IPS-NIHi7 (cell line): ENCODE measurements around the gene HIP1R.

Source experiments
- DNase-seq: peaks from one replicate; pipeline ENCODE4 v3.0.0; 2012; ENCODE audit warnings: mixed read lengths; ENCODE audit errors: extremely low spot score

Gene HIP1R

GRCh38 chr12:122847921-122848421, 12.7 kb downstream of the HIP1R start:
- no peak for DNase-seq

GRCh38 chr12:122848471-122849351, 13.5 kb downstream of the HIP1R start:
- DNase-seq: no peak

GRCh38 chr12:122849352-122850047, 14.2 kb downstream of the HIP1R start:
- no peak for DNase-seq

- no peak for DNase-seq
Measured at GRCh38 chr12:122850048-122850445, 14.8 kb downstream of the HIP1R start.

GRCh38 chr12:122850695-122851350, 15.6 kb downstream of the HIP1R start:
- no peak for DNase-seq

GRCh38 chr12:122851820-122852219, 16.6 kb downstream of the HIP1R start:
- DNase-seq: no peak

GRCh38 chr12:122852336-122853275, 17.3 kb downstream of the HIP1R start:
- DNase-seq: no peak

GRCh38 chr12:122853582-122854245, 18.5 kb downstream of the HIP1R start:
- DNase-seq: no peak

GRCh38 chr12:122854554-122854953, 19.3 kb downstream of the HIP1R start:
- no peak for DNase-seq

GRCh38 chr12:122855071-122855829, 20.0 kb downstream of the HIP1R start:
- DNase-seq: no peak

- no peak for DNase-seq
Measured at GRCh38 chr12:122855928-122856831, 20.9 kb downstream of the HIP1R start.

GRCh38 chr12:122856999-122857671, 21.9 kb downstream of the HIP1R start:
- DNase-seq: no peak

GRCh38 chr12:122858171-122858570, 22.9 kb downstream of the HIP1R start:
- no peak for DNase-seq

GRCh38 chr12:122858591-122859302, 23.5 kb downstream of the HIP1R start:
- DNase-seq: no peak

GRCh38 chr12:122859303-122860039, 24.2 kb downstream of the HIP1R start:
- no peak for DNase-seq

GRCh38 chr12:122860040-122860853, 25.0 kb downstream of the HIP1R start:
- peak; percentile 85 for DNase-seq
